MCF 10A (cell line): ENCODE measurements around the gene SREBF2. TPM values are rescaled to one million over a fixed set of nuclear protein-coding genes. Genes with fewer than 3 reads are reported as not detected.
A peak's percentile ranks its signal among the peaks of the same experiment; 100 is the strongest.

Source experiments
- BruUV-seq: library from RNA; stranded (reverse); fragments of 400-500 nt; replicated peaks from 2 replicates; lab custom pipeline; 2021; lab: Mats Ljungman, UMichigan
- CTCF ChIA-PET: fragments of 300-600 bp; sonication (Branson Sonifier 250); formaldehyde crosslinking; extraction: SDS; loops from one replicate; lab custom pipeline; 2021; ENCODE audit warnings: antibody characterized with exemption, inconsistent platforms; lab: Yijun Ruan, JAX
- POLR2A ChIA-PET: fragments of 300-600, 350-650 bp; sonication (Branson Sonifier 250); formaldehyde crosslinking; extraction: SDS; loops from one replicate; lab custom pipeline; 2020; ENCODE audit warnings: antibody characterized with exemption, inconsistent platforms; lab: Yijun Ruan, JAX
- DNase-seq: peaks from one replicate; pipeline ENCODE4 v3.0.0-alpha.2; 2018; ENCODE audit not compliant: unreplicated experiment
- H3K27ac Mint-ChIP-seq: one replicate; pipeline ENCODE4 v1.8.0; 2022; ENCODE audit warnings: mild to moderate bottlenecking, low read depth, mixed read lengths; ENCODE audit not compliant: unreplicated experiment
- H3K27me3 Mint-ChIP-seq: one replicate; pipeline ENCODE4 v1.8.0; 2022; ENCODE audit warnings: mixed read lengths; ENCODE audit not compliant: insufficient read depth, unreplicated experiment
- H3K36me3 Mint-ChIP-seq: one replicate; pipeline ENCODE4 v1.8.0; 2022; ENCODE audit warnings: mild to moderate bottlenecking, moderate library complexity, mixed read lengths; ENCODE audit not compliant: insufficient read depth, unreplicated experiment
- H3K4me1 Mint-ChIP-seq: one replicate; pipeline ENCODE4 v1.8.0; 2022; ENCODE audit warnings: mixed read lengths; ENCODE audit not compliant: insufficient read depth, unreplicated experiment
- H3K4me3 Mint-ChIP-seq: one replicate; pipeline ENCODE4 v1.8.0; 2022; ENCODE audit warnings: mild to moderate bottlenecking, moderate library complexity, mixed read lengths; ENCODE audit not compliant: unreplicated experiment
- H3K9me3 Mint-ChIP-seq: one replicate; pipeline ENCODE4 v1.8.0; 2022; ENCODE audit warnings: mixed read lengths; ENCODE audit not compliant: unreplicated experiment
- CTCF ChIP-seq: fragments of 200-600 bp; IDR thresholded peaks from one replicate; pipeline ENCODE4 v1.8.0; 2022; ENCODE audit warnings: antibody characterized with exemption, mild to moderate bottlenecking; ENCODE audit not compliant: unreplicated experiment
- intact Hi-C: fragments of 100-400 bp; cut with micrococcal nuclease; formaldehyde crosslinking; loops from 2 replicates; pipeline ENCODE4 v1.14.1; 2022
- total RNA-seq: library from RNA; stranded (reverse); gene quantifications from 2 replicates; pipeline ENCODE4 v1.2.3, GENCODE V29; 2022

SREBF2 gene
- total RNA-seq, 1 experiment from 2014 or later = 104 TPM

- DNase-seq = no peak
- intact Hi-C loops = no loop called here
- Mint-ChIP-seq H3K27ac (no peak overlapping the region), H3K4me1 (peaks cover 12% of the 10 kb centered on the region), H3K9me3 (no peaks in the 10 kb centered on the region), H3K4me3 (no peak overlapping the region), H3K36me3 (peaks cover 10% of the 10 kb centered on the region), H3K27me3 (no peaks in the 10 kb centered on the region)
- BruUV-seq = no TSS peak
- ChIA-PET POLR2A (interaction anchor here (0.6 to 7.0 kb wide), 8 partner anchors 13 to 249 kb away, joined by 3 to 98 read pairs (median 10); partner anchors contain the start of genes CCDC134 and SMDT1), CTCF (interaction anchor here (0.7 to 3.8 kb wide), 3 partner anchors 109 to 775 kb away, joined by 4 to 18 read pairs (median 4); no protein-coding TSS in a partner anchor)
- TF ChIP-seq CTCF = no peak
These were observed 1.5 kb upstream of the SREBF2 start for GRCh38 chr22:41831383-41831782.

- H3K9me3 Mint-ChIP-seq = no peaks in the 10 kb centered on the region
- H3K36me3 Mint-ChIP-seq = peaks cover 16% of the 10 kb centered on the region
- TF ChIP-seq CTCF = no peak
- DNase-seq = no peak
- H3K27ac Mint-ChIP-seq = peak overlapping the region; percentile 98
- H3K4me1 Mint-ChIP-seq = peaks cover 17% of the 10 kb centered on the region
- ChIA-PET CTCF (interaction anchor here (0.7 to 3.8 kb wide), 5 partner anchors 66 to 775 kb away, joined by 4 to 18 read pairs (median 4); partner anchors contain the start of gene CENPM), POLR2A (interaction anchor here (0.6 to 7.0 kb wide), 21 partner anchors 10 to 739 kb away, joined by 3 to 98 read pairs (median 7); partner anchors contain the start of genes CCDC134, CENPM and SMDT1)
- peak overlapping the region; percentile 82 for H3K4me3 Mint-ChIP-seq
- no peaks in the 10 kb centered on the region for H3K27me3 Mint-ChIP-seq
- intact Hi-C loops = no loop called here
- TSS peak; percentile 90 for BruUV-seq
These were observed 915 bp upstream of the SREBF2 start for GRCh38 chr22:41831828-41832552.

GRCh38 chr22:41833369-41834004 is 582 bp downstream of the SREBF2 start:
- Mint-ChIP-seq H3K4me3 (peak overlapping the region; percentile 82), H3K9me3 (no peaks in the 10 kb centered on the region), H3K27me3 (no peaks in the 10 kb centered on the region), H3K36me3 (peaks cover 28% of the 10 kb centered on the region), H3K27ac (peak overlapping the region; percentile 98), H3K4me1 (peaks cover 25% of the 10 kb centered on the region)
- ChIA-PET CTCF (interaction anchor here (0.9 to 3.8 kb wide), 4 partner anchors 11 to 113 kb away, joined by 3 to 18 read pairs (median 5); partner anchors contain the start of genes CCDC134 and CENPM), POLR2A (interaction anchor here (0.9 to 7.0 kb wide), 20 partner anchors 8 to 258 kb away, joined by 3 to 98 read pairs (median 6); partner anchors contain the start of genes CCDC134, CENPM, SMDT1 and SNU13)
- intact Hi-C loops = loop anchor here (1.0 kb wide), 1 partner anchor 24 kb away; no protein-coding TSS in a partner anchor
- no TSS peak for BruUV-seq
- no peak for TF ChIP-seq CTCF
- DNase-seq = peak; percentile 38
